GM10266 (cell line): ENCODE data around the gene GRIK4.
A peak's percentile ranks its signal among the peaks of the same experiment; 100 is the strongest.

Source experiments
- DNase-seq: peaks from one replicate; pipeline ENCODE4 v3.0.0; 2012; ENCODE audit errors: extremely low spot score
- CTCF ChIP-seq: IDR thresholded peaks from 2 replicates; pipeline ENCODE4 v1.5.1; 2012; ENCODE audit warnings: mild to moderate bottlenecking, low read depth; ENCODE audit not compliant: control insufficient read depth, insufficient read depth; ENCODE audit errors: missing control alignments

Gene GRIK4

GRCh38 chr11:120904116-120904515 lies 392.6 kb downstream of the GRIK4 start:
- TF ChIP-seq CTCF: no peak
- no peak for DNase-seq

GRCh38 chr11:120906766-120907165 lies 395.2 kb downstream of the GRIK4 start:
- no peak for DNase-seq
- TF ChIP-seq CTCF: no peak

GRCh38 chr11:120907971-120908370 lies 396.4 kb downstream of the GRIK4 start:
- TF ChIP-seq CTCF: no peak
- no peak for DNase-seq

GRCh38 chr11:120908461-120909181 lies 397.1 kb downstream of the GRIK4 start:
- no peak for TF ChIP-seq CTCF
- no peak for DNase-seq

GRCh38 chr11:120909676-120910416 lies 398.3 kb downstream of the GRIK4 start:
- DNase-seq: no peak
- no peak for TF ChIP-seq CTCF

GRCh38 chr11:120911943-120912342 lies 400.4 kb downstream of the GRIK4 start:
- no peak for TF ChIP-seq CTCF
- DNase-seq: no peak

GRCh38 chr11:120912504-120912903 lies 401.0 kb downstream of the GRIK4 start:
- peak; percentile 40 for DNase-seq
- TF ChIP-seq CTCF: peak; percentile 47
